HG02938 (cell line): ENCODE measurements around the gene SINHCAF.
A peak's percentile ranks its signal among the peaks of the same experiment; 100 is the strongest.
"Not testable (repeated sequence)": the region's sequence is repeated elsewhere in the genome, so short reads cannot be mapped to it uniquely, and the experiment has no call there.

Experiments
- ATAC-seq: cut with Tn5 transposase; IDR thresholded peaks from one replicate; pipeline ENCODE4 v1.9.1; 2021; ENCODE audit warnings: mild to moderate bottlenecking, moderate library complexity; ENCODE audit not compliant: unreplicated experiment

SINHCAF gene

DNA sequence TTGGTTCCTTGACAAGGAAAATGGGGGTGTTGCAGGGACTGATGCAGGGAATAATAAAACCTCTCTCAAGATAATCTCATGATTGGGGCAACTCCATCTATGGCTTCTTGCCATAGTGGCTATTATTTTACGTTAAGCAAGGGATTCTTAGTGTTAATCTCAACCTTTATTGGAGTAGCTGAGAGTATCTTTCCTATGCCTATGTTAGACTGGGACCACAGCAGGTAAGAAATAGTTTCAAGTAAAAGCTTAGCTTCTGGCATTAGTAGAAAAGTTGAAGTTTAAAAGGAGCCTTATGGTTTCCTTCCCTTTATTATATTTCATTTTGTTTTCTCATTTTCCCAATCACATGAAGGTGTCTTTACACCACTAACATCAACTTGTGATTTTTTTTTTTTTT, 16.7 kb downstream of the SINHCAF start:
- no peak for ATAC-seq

DNA sequence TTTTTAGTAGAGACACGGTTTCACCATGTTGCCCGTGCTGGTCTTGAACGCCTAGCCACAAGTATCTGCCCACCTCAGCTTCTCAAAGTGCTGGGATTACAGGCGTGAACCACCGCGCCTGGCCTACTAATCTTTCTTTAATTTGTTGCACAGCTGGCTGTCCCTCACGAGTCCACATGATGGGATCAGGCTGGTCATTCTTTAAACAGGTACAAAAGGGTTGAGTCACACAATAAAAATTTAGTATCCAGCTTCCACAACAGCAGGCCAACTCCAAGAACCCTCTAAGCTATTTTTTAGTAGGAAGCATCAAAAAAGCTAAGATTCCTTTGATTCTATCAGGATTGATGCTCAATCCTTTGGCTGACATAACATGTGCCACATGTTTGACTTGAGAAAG, 17.8 kb downstream of the SINHCAF start:
- no peak for ATAC-seq

- no peak for ATAC-seq
These were observed 19.1 kb downstream of the SINHCAF start for GRCh38 chr12:31306866-31307265.

- no peak for ATAC-seq
These were observed 22.5 kb downstream of the SINHCAF start for GRCh38 chr12:31303466-31303865.

DNA sequence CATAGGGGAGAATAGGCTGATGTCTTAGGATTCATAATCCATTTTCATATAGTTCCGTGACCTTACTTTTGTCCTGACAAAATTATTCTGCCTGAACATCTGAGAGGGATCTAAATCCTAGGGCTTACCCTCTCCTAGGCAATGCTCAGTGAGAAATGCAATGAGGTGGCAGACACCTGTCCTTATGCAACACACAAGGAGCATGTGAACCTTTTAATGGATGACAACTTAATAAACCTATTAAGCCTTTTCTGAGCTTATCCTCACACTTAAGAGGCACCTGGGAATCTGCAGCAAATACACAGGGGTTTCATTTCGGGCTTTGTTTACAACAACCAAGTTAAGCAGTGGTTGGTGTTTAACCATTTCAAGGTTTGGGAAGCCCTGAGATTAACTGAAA, 24.6 kb downstream of the SINHCAF start:
- ATAC-seq, result no peak

- ATAC-seq, result no peak
These were observed 25.2 kb downstream of the SINHCAF start for GRCh38 chr12:31300783-31301182.

- no peak for ATAC-seq
These were observed 25.6 kb downstream of the SINHCAF start for GRCh38 chr12:31300341-31300740.

DNA sequence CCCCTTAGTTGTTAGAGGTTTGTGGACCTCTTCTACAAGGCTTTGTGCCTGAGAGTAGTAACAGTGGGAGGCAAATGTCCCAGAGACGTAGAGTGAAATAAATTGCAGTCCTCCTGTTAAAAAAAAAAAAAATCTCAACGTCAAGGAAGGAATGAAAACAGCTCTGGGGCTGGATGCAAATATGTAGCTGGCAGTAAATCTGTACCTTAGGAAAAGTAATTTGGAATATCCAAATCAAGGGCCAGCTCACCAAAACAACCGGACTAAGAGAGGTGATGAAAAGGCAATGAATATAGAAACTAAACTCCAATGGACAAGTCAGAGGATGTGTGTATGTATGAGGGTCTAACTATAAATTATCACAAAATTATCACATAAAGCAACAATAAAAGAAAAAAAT, 27.0 kb downstream of the SINHCAF start:
- ATAC-seq, result no peak

DNA sequence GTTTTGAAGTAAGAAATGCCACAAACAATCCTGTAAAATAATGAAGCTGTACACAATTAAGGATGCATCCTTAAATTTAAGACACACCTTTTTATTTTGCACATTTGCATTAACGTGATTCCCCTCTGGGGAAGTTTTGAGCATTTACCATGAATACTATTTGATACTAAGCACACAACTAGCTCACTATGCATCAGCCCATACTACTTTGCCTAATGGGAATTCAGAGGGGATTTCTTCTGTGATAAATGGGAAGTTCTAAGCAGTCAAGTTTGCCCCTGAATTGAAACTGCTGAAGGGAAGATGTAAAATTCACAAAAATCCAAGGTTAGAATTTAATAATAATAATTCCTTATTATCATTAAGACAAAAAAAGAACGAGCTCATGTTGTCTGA, 27.4 kb downstream of the SINHCAF start:
- no peak for ATAC-seq

GRCh38 chr12:31297572-31298514, 28.1 kb downstream of the SINHCAF start:
- peak; percentile 53 for ATAC-seq

DNA sequence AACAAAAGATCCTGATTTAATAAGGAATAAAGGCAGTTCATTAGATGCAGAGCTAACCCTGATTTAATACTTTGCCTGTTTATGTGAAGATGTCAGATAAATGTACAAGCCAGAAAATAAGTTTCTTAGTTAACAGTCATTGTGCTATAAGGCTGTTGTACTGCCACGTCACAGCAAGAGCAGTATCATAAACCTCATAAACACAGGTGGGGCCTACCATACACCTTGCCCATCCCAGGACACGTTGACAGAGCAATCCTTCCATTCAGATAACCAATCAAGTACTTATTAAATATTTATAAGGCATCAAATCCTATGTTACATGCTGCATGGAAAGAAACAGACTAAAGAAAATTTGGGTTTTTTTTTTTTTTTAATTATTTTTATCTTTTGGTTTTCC, 36.5 kb downstream of the SINHCAF start:
- no peak for ATAC-seq

- no peak for ATAC-seq
These were observed 37.6 kb downstream of the SINHCAF start for GRCh38 chr12:31288381-31288780.

DNA sequence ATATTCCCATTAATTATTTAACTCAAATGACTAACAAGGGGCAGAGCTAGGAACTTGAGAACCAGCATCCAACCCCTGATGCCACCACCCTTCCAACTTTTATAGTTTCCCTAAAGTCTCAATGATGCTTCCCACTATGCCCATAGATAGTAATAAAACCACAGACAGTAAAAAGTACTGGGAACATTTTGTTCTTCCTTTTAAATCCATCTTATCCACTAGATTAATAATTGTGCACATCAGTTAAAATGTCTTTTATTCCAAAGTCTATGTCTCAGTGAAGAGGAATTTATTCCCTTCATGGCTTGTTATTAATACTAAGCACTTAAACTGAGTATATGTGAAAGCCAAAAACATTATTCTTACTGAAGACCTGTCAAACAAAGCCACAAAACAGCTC, 45.8 kb downstream of the SINHCAF start:
- no peak for ATAC-seq

- ATAC-seq, result no peak
These were observed 46.5 kb downstream of the SINHCAF start for GRCh38 chr12:31279390-31279924.

GRCh38 chr12:31278832-31279231, 47.1 kb downstream of the SINHCAF start:
- no peak for ATAC-seq

- ATAC-seq, result no peak
These were observed 47.5 kb downstream of the SINHCAF start for GRCh38 chr12:31278424-31278823.

DNA sequence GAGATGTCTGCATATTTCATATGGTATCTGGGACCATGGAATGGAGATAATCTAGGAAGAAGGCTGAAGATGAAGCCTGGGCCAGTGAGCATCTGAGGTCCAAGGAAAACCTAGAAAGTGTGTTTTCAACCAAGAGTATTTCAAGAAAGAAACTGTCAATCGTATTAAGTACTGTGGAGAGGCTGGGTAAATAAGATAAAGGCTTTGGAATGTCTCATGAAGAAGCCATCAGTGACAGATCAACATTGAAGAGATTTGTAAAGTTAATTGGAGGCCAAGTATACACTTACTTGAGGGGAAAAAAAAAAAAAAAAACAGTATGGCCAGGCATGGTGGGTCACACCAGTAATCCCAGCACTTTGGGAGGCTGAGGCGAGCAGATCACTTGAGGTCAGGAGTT, 48.9 kb downstream of the SINHCAF start:
- ATAC-seq, result no peak

- ATAC-seq, result no peak
These were observed 50.5 kb downstream of the SINHCAF start for GRCh38 chr12:31275491-31275890.

DNA sequence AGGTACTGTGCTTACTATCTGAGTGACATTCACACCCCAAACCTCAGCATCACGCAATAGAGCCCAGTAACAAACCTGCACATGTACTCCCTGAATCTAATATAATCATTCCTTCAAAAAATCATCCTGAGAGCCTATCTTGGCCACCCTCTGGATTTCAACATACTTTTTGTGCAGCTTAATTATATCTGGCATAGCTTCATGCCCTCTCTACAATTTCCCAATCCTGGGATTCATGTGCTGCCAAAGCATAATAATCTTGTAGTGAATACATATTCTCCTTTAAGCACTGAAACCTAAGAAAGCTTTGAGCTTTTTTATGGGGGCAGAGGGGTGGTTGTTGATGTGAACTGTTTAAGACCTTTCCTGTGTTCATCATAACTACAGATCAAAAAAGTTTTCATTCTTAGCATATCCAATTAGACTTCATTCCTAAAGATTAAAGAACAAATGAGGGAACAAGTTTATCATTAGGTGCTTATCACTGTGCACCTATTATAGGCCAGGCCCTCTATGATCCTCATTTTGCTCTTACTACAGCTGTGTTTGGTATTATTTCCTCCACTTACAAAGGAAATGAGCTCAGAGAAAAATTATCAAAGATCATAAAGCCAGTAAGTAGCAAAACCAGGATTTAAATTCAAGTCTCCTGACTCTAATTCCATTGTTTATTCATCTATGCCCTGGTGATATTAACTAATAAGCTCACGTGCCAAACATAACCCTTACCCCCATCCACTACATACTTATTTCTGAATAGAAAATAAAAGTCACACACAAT, 51.2 kb downstream of the SINHCAF start:
- ATAC-seq, result no peak

DNA sequence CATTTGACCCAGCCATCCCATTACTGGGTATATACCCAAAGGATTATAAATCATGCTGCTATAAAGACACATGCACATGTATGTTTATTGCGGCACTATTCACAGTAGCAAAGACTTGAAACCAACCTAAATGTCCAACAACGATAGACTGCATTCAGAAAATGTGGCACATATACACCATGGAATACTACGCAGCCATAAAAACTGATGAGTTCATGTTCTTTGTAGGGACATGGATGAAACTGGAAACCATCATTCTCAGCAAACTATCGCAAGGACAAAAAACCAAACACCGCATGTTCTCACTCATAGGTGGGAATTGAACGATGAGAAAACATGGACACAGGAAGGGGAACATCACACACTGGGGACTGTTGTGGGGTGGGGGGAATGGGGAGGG, 52.2 kb downstream of the SINHCAF start:
- ATAC-seq, result not testable (repeated sequence)

DNA sequence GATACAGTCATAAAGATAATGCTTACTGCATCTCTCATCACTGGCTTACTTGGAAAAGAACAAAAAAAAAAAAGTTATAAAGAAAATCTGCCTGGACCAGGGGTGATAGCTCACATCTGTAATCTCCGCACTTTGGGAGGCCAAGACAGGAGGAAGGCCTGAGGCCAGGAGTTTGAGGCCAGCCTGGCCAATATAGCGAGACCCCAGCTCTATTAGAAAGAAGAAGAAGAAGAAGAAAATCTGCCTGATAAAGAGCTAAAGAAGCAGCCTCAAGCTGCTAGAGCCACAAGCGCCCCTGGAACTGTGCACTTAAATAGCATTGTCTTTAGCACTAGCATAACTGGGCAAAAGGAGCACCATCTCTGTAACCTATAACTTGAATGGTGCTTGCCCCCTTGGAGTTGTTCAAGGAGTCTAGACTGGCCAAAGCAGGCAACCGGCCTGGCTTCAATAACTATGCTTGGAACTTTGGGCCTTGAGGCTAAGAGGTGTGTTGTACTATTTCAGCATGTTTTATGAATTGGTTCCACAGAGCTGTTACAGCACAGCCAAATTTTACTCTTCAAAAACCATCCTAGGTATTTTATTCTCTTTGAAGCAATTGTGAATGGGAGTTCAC, 53.2 kb downstream of the SINHCAF start:
- no peak for ATAC-seq
